Endometrium (tissue), 2 donors: ENCODE measurements around the gene RRAGD.

Experiments
- FAIRE-seq: peaks from 2 replicates; lab custom pipeline; 2012; peaks lifted over from hg19 to GRCh38; lab: Jason Lieb, UNC
- donor health status: control.
- donor health status: control.

Gene RRAGD

GRCh38 chr6:89339565-89339964 lies 72.5 kb downstream of the RRAGD start:
- no peak for FAIRE-seq

- FAIRE-seq: no peak
Observed at GRCh38 chr6:89335164-89335563, 76.9 kb downstream of the RRAGD start.

- no peak for FAIRE-seq
Observed at GRCh38 chr6:89330910-89331309, 81.2 kb downstream of the RRAGD start.

- FAIRE-seq: no peak
Observed at GRCh38 chr6:89328976-89329375, 83.1 kb downstream of the RRAGD start.

- FAIRE-seq: no peak
Observed at GRCh38 chr6:89324304-89324703, 87.8 kb downstream of the RRAGD start.

GRCh38 chr6:89323511-89323971 lies 88.5 kb downstream of the RRAGD start:
- FAIRE-seq: no peak

GRCh38 chr6:89321131-89321970 lies 90.7 kb downstream of the RRAGD start:
- no peak for FAIRE-seq

GRCh38 chr6:89320012-89320559 lies 92.0 kb downstream of the RRAGD start:
- FAIRE-seq: no peak

- FAIRE-seq: no peak
Observed at GRCh38 chr6:89317067-89317466, 95.0 kb downstream of the RRAGD start.

- FAIRE-seq: no peak
Observed at GRCh38 chr6:89315249-89315885, 96.7 kb downstream of the RRAGD start, which contains the start of gene GABRR2. Gene GABRR2 (minus strand): TSS chr6:89315299. CDS start chr6:89315165, 134 bp downstream.

GRCh38 chr6:89314692-89315091 lies 97.4 kb downstream of the RRAGD start:
- FAIRE-seq: no peak
